Measurements from ENCODE around the gene GIPC3.

GIPC3 gene

GRCh38 chr19:3545669-3546034, 39.6 kb upstream of the GIPC3 start:
- no peak for DNase-seq (ENCODE audit: low read depth)
- no peak overlapping the region for H3K4me3 ChIP-seq (ENCODE audit: low read depth, low read length)
- no peak for TF ChIP-seq CTCF (IDR thresholded peaks at IDR 0.05; ENCODE audit: control insufficient read depth, extremely low read depth, insufficient read depth)

GRCh38 chr19:3546119-3546518, 39.2 kb upstream of the GIPC3 start:
- H3K4me3 ChIP-seq (ENCODE audit: low read depth, low read length): no peak overlapping the region
- DNase-seq (ENCODE audit: low read depth): no peak
- no peak for TF ChIP-seq CTCF (IDR thresholded peaks at IDR 0.05; ENCODE audit: control insufficient read depth, extremely low read depth, insufficient read depth)

- TF ChIP-seq CTCF (IDR thresholded peaks at IDR 0.05; ENCODE audit: control insufficient read depth, extremely low read depth, insufficient read depth): peak; percentile 39
- no peak for DNase-seq (ENCODE audit: low read depth)
- no peak overlapping the region for H3K4me3 ChIP-seq (ENCODE audit: low read depth, low read length)
These were observed 38.0 kb upstream of the GIPC3 start for GRCh38 chr19:3547301-3547731.

- no peak for TF ChIP-seq CTCF (IDR thresholded peaks at IDR 0.05; ENCODE audit: control insufficient read depth, extremely low read depth, insufficient read depth)
- no peak overlapping the region for H3K4me3 ChIP-seq (ENCODE audit: low read depth, low read length)
- no peak for DNase-seq (ENCODE audit: low read depth)
These were observed 37.5 kb upstream of the GIPC3 start for GRCh38 chr19:3547767-3548282.

GRCh38 chr19:3548606-3549005, 36.7 kb upstream of the GIPC3 start:
- no peak overlapping the region for H3K4me3 ChIP-seq (ENCODE audit: low read depth, low read length)
- no peak for DNase-seq (ENCODE audit: low read depth)
- no peak for TF ChIP-seq CTCF (IDR thresholded peaks at IDR 0.05; ENCODE audit: control insufficient read depth, extremely low read depth, insufficient read depth)

- no peak for DNase-seq (ENCODE audit: low read depth)
- H3K4me3 ChIP-seq (ENCODE audit: low read depth, low read length): no peak overlapping the region
- TF ChIP-seq CTCF (IDR thresholded peaks at IDR 0.05; ENCODE audit: control insufficient read depth, extremely low read depth, insufficient read depth): no peak
These were observed 35.5 kb upstream of the GIPC3 start for GRCh38 chr19:3549816-3550215.
